ENCODE measurements around the gene YY1AP1.

DNA sequence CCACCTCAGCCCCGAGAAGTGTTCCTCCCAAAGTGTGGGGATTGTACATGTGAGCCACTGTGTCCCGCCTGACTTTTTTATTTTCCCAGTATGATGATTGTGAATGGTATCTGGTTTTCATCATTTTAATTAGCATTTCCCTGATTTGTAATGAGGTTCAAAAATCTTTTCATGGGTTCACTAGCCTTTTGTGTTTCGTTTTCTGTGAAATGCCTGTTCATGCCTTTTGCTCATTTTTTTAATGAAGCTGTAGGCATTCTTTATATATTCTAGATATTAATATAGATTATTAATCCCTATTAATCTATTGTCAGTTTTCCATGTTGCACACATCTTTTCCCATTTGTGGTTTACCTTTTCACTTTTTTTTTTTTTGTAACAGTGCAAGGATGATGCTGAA lies 20.8 kb upstream of the YY1AP1 start:
- no peak for TF ChIP-seq SMC3 (IDR thresholded peaks at IDR 0.05)
- TF ChIP-seq, protein P1, sequence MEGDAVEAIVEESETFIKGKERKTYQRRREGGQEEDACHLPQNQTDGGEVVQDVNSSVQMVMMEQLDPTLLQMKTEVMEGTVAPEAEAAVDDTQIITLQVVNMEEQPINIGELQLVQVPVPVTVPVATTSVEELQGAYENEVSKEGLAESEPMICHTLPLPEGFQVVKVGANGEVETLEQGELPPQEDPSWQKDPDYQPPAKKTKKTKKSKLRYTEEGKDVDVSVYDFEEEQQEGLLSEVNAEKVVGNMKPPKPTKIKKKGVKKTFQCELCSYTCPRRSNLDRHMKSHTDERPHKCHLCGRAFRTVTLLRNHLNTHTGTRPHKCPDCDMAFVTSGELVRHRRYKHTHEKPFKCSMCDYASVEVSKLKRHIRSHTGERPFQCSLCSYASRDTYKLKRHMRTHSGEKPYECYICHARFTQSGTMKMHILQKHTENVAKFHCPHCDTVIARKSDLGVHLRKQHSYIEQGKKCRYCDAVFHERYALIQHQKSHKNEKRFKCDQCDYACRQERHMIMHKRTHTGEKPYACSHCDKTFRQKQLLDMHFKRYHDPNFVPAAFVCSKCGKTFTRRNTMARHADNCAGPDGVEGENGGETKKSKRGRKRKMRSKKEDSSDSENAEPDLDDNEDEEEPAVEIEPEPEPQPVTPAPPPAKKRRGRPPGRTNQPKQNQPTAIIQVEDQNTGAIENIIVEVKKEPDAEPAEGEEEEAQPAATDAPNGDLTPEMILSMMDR (IDR thresholded peaks at IDR 0.05): no peak
- no peak for TF ChIP-seq RAD21 (conservative IDR thresholded peaks at IDR 0.05 in 1 of 2, IDR thresholded peaks at IDR 0.05 in 1 of 2)
- TF ChIP-seq POLR2A (IDR thresholded peaks at IDR 0.05; ENCODE audit: low read length): no peak
- TF ChIP-seq EP300 (IDR thresholded peaks at IDR 0.05): no peak
- TF ChIP-seq, protein P2, sequence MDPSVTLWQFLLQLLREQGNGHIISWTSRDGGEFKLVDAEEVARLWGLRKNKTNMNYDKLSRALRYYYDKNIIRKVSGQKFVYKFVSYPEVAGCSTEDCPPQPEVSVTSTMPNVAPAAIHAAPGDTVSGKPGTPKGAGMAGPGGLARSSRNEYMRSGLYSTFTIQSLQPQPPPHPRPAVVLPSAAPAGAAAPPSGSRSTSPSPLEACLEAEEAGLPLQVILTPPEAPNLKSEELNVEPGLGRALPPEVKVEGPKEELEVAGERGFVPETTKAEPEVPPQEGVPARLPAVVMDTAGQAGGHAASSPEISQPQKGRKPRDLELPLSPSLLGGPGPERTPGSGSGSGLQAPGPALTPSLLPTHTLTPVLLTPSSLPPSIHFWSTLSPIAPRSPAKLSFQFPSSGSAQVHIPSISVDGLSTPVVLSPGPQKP (IDR thresholded peaks at IDR 0.05; ENCODE audit: low read depth, low read length): no peak
- no peak for TF ChIP-seq RNF2 (IDR thresholded peaks at IDR 0.05; ENCODE audit: borderline replicate concordance, low read depth)

All from A549 (cell line).